SH-SY5Y (cell line): Measurements from ENCODE around the gene HYDIN.

ENCODE experiments used
- GATA2 ChIP-seq: IDR thresholded peaks from 2 replicates; pipeline ENCODE4 v1.6.1; 2011; ENCODE audit warnings: mild to moderate bottlenecking, low read depth, low read length
- GATA3 ChIP-seq: IDR thresholded peaks from 2 replicates; pipeline ENCODE4 v1.6.1; 2011; ENCODE audit warnings: low read depth, mild to moderate bottlenecking, low read length, moderate library complexity

HYDIN gene

DNA sequence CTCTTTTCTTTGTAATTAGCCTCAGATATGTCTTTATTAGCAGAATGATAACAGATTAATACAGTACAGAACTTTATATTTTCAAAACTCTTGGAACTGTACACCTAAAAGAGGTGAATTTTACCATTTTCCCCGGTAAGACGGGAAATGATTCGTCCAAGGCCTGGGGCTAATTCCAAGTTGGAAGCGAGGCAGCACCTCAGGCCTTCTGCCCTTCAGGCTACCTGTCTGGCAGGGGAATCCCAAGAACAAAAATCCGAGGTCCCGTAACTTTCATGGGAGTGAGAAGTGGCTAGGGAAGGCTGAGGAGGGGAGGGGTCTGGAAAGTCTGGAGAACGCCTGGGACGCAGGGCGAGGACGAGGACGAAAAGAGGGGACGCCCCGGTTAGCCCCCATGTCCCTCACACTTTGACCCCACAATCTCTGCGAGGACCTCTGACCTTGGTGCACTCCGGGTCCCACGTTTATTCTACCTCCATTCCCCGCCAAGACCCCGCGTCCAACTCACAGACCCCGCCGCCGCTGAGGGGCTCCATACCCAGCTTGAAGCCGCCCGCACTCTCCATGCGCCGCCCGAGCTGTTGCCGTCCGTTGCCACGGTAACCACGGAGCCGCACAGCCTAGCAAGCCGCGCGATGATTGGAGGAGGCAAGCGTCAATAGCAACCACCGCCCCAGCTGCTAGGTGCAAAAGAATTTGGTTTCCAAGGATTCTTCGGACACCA is at the start of gene HYDIN:
HYDIN (minus strand) TSS at position 601 of the 724 bp plus-strand sequence. CDS start 43,827 bp downstream, outside the sequence.
- TF ChIP-seq GATA3 (no peak), GATA2 (no peak)

DNA sequence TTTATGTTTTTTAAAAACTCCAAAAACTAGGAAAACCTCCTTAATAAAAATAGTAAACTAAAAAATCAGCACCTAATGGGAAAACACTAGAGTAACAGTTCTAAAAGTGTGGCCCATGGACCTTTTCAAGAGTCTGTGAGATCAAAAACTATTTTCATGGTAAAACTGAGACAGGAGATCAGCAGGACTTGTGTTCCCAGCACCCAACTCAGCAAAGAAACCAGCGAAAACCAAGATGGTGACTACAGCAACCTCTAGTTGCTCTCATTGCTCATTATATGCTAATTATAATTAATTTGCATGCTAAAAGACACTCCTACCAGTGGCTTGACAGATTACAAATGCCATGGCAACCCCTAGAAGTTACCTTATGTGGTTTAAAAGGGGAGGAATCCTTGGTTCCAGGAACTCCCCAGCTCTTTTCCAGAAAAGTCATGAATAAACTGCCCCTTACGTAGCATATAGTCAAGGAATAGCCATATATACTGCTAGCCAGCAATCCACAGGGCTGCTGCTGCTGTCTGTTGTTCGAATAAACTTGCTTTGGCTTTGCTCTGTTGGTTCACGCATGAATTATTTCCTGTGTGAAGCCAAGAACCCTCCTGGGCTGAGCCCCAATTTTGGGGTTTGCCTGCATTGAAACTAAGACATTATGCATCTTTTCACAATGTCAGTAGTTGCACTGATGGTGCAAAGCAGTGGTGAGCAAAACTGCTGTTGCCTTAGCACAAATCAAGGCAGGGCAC is 46.2 kb upstream of the HYDIN start:
- TF ChIP-seq GATA3 (no peak), GATA2 (no peak)

DNA sequence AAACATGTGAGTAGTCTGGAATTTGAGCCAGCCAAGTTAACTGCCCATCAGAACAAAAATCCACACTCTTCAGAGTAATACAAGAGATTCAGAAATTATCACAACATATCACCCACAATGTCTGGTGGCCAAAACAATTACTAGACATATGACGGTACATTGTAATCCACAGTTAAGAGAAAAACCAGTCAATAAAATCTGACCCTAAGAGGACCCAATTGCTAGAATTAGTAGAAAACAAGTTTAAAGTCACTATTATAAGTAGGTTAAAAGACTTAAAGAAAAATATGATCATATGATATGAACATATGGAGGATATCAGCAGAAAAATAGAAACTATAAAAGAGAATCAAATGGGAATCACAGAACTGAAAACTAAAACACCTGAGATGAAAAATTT is 42.9 kb upstream of the HYDIN start:
- TF ChIP-seq GATA2: no peak
- TF ChIP-seq GATA3: no peak

DNA sequence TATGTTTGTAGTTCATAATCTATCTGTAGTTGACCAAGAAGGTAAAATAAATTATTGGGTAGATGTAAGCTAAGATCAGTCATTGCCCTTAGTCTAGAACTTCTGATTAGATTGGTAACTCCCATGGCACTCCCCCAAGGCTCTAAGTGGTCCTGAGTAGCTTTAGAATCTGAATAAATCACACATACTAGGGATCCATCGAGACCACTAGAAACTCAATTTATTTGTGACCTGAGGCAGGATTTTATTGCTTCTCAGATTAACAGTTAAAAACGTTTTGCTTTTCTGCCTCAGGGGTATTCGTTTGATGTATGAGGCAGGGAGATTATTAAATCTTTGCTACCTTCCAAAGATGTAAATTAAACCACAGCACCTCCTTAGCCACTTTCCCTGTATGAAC is 33.8 kb upstream of the HYDIN start:
- TF ChIP-seq GATA3 (no peak), GATA2 (no peak)

DNA sequence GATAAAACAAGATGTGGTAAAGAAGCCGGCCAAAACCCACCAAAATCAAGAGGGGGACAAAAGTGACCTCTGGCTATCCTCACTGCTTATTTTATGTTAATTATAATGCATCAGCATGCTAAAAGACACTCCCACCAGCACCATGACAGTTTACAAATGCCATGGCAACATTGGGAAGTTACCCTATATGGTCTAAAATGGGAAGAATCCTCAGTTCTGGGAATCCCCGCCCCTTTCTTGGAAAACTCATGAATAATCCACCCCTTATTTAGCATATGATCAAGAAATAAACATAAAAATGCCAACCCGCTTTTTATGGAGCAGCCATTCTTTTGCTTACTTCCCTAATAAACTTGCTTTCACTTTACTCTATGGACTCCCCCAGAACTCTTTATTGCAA is 33.1 kb upstream of the HYDIN start:
- TF ChIP-seq GATA3: no peak

DNA sequence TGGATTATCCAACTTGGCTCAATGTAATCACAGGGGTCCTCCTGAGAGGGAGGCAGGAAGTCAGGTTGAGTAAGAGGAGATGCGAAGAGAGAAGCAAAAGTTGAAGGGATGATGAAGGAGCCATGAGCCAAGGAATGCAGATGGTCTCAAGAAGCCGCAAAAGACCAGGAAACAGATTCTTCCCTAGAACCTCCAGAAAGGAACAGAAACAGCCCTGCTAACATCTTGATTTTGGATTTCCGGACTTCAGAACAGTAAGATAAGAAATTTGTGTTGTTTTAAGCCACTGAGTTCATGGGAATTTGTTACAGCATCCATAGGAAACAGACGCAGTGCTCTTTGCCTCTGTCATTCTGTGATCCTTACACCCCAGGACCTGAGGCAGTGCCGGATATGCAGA is 31.9 kb upstream of the HYDIN start:
- TF ChIP-seq GATA2 (no peak), GATA3 (no peak)

DNA sequence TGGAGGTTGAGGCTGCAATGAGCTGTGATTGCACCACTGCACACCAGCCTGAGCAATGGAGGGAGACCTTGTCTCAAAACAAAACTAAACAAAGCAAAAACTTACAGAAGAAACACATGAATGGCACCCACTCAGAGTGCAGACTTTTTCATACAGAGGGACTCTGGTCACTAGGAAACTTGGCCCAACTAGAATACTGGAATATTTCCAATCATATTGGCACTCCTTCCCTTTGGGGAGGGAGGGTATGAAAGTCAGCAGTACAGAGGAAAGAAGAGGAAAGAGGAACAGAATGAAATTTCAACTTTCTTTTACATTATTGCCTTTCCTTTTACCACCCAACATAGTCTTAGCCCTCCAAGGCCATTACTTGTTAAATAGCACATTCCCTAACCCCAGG is 30.5 kb upstream of the HYDIN start:
- TF ChIP-seq GATA2: no peak
- no peak for TF ChIP-seq GATA3

DNA sequence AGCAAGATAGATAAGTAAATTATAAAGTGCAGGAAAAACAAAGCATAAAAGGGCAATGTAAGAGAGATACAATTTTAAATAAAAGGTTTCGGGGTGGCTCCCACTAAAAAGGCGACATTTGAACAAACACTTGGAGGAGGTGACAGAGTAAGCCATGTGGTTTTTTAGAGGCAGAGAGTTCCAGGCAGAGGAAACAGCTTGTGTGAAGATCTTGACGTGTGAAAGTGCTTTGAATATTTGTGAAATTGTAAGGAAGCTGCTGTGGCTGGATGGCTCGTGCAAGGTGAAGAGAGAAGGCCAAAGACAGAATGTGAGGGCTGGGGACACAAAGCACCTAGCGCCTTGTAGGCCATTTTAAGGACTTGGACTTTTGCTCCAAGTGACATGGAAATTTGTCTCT is 28.6 kb upstream of the HYDIN start:
- TF ChIP-seq GATA3 (no peak), GATA2 (no peak)

DNA sequence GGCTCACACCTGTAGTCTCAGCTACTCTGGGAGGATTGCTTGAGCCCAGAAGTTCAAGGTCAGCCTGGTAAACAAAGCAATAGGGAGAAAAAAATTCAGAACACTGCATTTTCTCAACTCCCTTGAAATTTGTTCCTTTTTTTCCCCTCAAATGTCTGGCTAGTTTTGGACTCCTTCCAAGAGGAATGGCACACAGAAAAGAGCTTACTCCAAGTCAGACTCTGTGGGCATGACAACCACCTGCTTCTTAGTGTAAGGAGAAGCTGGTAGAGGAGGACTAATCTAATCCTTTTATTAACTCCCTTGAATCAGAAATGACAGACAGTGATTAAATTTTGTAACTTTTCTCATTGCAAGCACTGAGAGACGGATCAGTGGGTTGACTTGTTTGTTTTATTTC is 27.9 kb upstream of the HYDIN start:
- TF ChIP-seq GATA2 (no peak), GATA3 (no peak)

DNA sequence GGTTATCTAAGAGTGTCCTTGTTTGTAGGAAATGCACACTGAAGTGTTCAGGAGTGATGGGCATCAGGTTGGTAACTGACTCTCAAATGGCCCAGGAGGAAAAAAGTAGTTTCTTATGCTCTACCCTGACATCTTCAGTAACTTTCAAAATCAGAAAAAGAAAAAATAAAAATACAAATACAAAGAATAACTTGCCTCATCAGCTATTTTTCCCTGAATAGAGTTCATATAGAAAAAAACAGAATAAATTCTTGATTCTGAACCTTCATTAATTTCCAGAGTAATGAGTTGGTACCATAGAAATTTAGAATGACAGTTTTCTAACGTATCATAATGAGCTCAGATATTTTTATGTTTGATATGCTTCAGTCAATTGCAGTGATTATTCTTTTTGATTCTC is 27.2 kb upstream of the HYDIN start:
- no peak for TF ChIP-seq GATA3
- no peak for TF ChIP-seq GATA2

DNA sequence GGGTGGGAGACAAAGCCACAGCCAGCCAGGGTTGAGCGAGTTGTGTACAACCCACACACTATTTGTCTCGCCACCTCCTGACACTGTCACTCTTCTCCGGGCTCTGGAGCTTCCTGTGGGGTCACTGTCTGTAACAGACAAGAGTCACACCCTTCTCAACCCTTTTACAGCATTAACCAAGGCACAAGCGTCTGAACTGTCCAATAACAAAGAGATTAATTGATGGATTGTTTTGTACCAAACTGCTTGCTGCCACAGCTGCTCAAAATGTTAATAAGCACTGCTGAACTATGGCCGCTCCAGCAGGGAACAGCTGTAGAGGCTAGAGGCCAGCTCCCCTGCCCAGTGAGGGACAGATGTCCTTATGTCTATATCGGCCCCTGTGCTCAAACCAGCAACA is 25.2 kb upstream of the HYDIN start:
- TF ChIP-seq GATA3 (no peak), GATA2 (no peak)

DNA sequence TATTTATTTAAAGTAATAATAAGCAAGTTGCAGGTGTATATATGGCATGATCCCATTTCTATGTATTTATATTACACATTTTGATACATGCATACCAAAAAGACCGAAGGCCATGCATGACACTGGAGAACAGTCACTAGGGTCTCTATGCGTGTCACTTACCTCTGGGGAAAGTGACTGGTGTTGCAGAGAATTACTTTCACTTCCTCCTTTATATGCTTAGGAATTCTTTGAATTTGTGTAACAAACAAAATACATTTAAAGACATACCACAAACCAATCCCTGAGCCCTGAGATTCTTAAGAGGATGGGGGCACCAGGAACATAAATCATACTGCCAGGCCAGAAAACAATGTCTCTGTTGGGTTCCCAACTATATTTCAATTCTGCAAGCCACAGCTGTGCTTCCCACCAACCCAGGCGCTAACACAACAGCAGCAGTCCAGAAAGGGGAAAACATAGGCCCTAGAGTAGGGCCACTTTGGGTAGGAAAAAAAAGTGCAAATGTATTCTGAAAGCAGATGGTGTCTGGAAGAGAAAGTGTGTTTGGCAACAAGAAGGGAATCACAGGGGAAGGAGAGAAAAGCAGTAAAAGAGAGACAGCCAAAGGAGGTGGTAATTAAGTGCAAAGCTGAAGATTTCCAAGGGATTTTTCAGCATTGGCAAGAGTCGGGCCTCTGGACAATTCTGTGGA is 24.5 kb upstream of the HYDIN start:
- no peak for TF ChIP-seq GATA2
- TF ChIP-seq GATA3: no peak

DNA sequence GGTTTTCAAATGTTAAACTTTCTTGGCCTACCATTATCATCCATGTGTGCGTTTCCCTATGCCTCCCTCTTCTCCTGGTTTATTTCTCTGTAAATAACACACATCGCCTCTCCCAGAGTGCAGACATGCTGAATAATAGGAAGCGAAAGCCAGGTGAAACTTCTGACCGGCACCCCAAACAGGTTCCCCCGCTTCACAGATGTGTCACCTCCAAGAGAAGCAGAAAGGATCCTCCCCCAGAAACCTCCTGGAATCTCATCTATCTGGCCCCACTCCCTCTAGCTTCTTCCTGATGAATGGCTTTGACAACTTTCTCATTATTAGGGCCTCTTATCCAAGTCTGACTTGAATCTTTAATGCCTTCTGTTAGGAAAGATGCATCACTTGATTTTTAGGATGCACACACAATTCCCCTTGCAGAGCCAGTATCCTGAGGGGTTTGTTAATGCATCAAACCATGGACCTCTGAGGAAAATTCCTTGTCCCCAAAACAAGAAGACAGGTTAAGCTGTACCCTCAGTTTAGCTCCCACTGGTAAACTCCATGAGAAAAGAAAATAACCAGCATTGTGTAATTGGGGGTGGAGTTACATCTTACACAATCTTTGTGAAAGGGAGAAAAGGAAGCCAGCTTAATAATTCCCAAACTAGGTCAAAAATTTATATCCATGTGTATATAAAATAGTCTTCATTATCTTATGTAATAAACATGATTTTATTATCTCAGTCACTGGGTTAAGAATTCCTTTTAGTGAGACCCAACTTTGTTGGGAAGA is 20.1 kb upstream of the HYDIN start:
- TF ChIP-seq GATA2 (no peak), GATA3 (no peak)

DNA sequence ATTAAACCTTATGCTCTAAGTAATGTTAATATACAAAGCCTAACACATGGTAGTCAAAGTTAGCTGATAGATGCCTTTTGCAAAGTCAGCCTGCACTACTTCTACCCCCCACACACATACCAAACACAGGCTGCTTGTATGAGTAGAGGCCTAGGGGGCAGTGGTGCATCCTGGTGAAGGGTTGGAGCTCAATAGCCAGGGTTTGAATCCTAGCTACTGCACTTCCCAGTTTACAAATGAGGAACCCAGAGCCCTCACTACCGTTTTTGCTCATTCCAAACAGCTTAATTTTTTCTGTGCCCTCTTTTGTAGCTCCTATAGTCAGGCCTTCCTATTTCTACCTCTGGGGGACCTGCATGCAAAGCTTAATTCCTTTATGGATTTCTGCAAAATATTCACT is 18.9 kb upstream of the HYDIN start:
- no peak for TF ChIP-seq GATA3
- no peak for TF ChIP-seq GATA2
